Measurements from ENCODE around the gene GNAQ.

- TF ChIP-seq GATA2 (IDR thresholded peaks at IDR 0.05; ENCODE audit: low read depth, low read length) (no peak), GATA3 (IDR thresholded peaks at IDR 0.05; ENCODE audit: low read depth, low read length) (no peak)
Observed at GRCh38 chr9:77743386-77743785, 288.2 kb downstream of the GNAQ start.

All from SH-SY5Y (cell line).